Hepatocyte (in vitro differentiated cells): ENCODE results near the gene ARHGEF10L. TPM values are rescaled to one million over a fixed set of nuclear protein-coding genes. Genes with fewer than 3 reads are reported as not detected.
"Not testable (repeated sequence)": the region's sequence is repeated elsewhere in the genome, so short reads cannot be mapped to it uniquely, and the experiment has no call there.

Experiments
- DNase-seq: peaks from one replicate; pipeline ENCODE4 v3.0.0-alpha.2; 2016; ENCODE audit warnings: low spot score
- H2AFZ ChIP-seq: fragments of 200-600 bp; sonication (generic); 2 replicates; pipeline ENCODE4 v1.6.0; 2016; ENCODE audit warnings: antibody characterized with exemption, mild to moderate bottlenecking
- H3K27ac ChIP-seq: fragments of 200-600 bp; sonication (generic); 2 replicates; pipeline ENCODE4 v1.5.1; 2016; ENCODE audit warnings: mild to moderate bottlenecking
- H3K27me3 ChIP-seq: fragments of 200-600 bp; sonication (generic); 2 replicates; pipeline ENCODE4 v1.6.1; 2016
- H3K36me3 ChIP-seq: fragments of 200-600 bp; sonication (generic); replicated peaks from 2 replicates; pipeline ENCODE4 v1.5.1; 2016; ENCODE audit warnings: low read depth; ENCODE audit not compliant: insufficient read depth
- H3K4me1 ChIP-seq: fragments of 200-600 bp; sonication (generic); 2 replicates; pipeline ENCODE4 v1.5.1; 2016; ENCODE audit warnings: mild to moderate bottlenecking, moderate library complexity; ENCODE audit not compliant: insufficient read depth
- H3K4me2 ChIP-seq: fragments of 200-600 bp; sonication (generic); 2 replicates; pipeline ENCODE4 v1.6.0; 2016
- H3K4me3 ChIP-seq: fragments of 200-600 bp; sonication (generic); 2 replicates; pipeline ENCODE4 v1.5.1; 2016; ENCODE audit warnings: mild to moderate bottlenecking
- H3K79me2 ChIP-seq: fragments of 200-600 bp; sonication (generic); 2 replicates; pipeline ENCODE4 v1.6.0; 2017; ENCODE audit warnings: mild to moderate bottlenecking
- H3K9me2 ChIP-seq: fragments of 200-600 bp; sonication (generic); replicated peaks from 2 replicates; pipeline ENCODE4 v1.6.0; 2017; ENCODE audit warnings: mild to moderate bottlenecking; ENCODE audit not compliant: insufficient read depth
- H3K9me3 ChIP-seq: fragments of 200-600 bp; sonication (generic); 2 replicates; pipeline ENCODE4 v1.5.1; 2016; ENCODE audit warnings: low read depth, mild to moderate bottlenecking
- H4K20me1 ChIP-seq: fragments of 200-600 bp; sonication (generic); 2 replicates; pipeline ENCODE4 v1.6.0; 2016; ENCODE audit warnings: mild to moderate bottlenecking; ENCODE audit not compliant: insufficient read depth, poor library complexity, severe bottlenecking
- EZH2 ChIP-seq: fragments of 200-600 bp; sonication (generic); IDR thresholded peaks from 2 replicates; pipeline ENCODE4 v1.6.1; 2016; ENCODE audit warnings: antibody characterized with exemption, mild to moderate bottlenecking, borderline replicate concordance
- EZH2phosphoT487 ChIP-seq: fragments of 200-600 bp; sonication (generic); IDR thresholded peaks from one replicate; pipeline ENCODE4 v1.6.1; 2018; ENCODE audit warnings: antibody characterized with exemption, mild to moderate bottlenecking, low read depth, moderate library complexity; ENCODE audit not compliant: unreplicated experiment, severe bottlenecking
- WGBS: methylation state at CpG from one replicate; pipeline ENCODE4 v1.1.6; 2016; ENCODE audit warnings: low lambda C conversion rate; ENCODE audit errors: missing lambda C conversion rate; 5-methylcytosine and 5-hydroxymethylcytosine counted together
- polyA plus RNA-seq: library from polyadenylated mRNA; unstranded; fragments of >200 nt; fragmentation: Nextera tagmentation; extraction: Ambion mirVana; gene quantifications from 2 replicates; pipeline ENCODE4 v1.2.1, GENCODE V29; 2016
- total RNA-seq: library from RNA; depleted of rRNA; stranded (reverse); fragments of >200 nt; gene quantifications from 2 replicates; pipeline ENCODE4 v1.2.3, GENCODE V29; 2014
- TF ChIP-seq, protein P1 (sequence below): fragments of 200-600 bp; sonication (generic); IDR thresholded peaks from 2 replicates; pipeline ENCODE4 v1.5.1; 2016; ENCODE audit warnings: antibody characterized with exemption, mild to moderate bottlenecking; ENCODE audit not compliant: poor library complexity

Gene ARHGEF10L
- total and polyA plus RNA-seq, 2 experiments from 2014 or later = 40.4 to 48.3 TPM

DNA sequence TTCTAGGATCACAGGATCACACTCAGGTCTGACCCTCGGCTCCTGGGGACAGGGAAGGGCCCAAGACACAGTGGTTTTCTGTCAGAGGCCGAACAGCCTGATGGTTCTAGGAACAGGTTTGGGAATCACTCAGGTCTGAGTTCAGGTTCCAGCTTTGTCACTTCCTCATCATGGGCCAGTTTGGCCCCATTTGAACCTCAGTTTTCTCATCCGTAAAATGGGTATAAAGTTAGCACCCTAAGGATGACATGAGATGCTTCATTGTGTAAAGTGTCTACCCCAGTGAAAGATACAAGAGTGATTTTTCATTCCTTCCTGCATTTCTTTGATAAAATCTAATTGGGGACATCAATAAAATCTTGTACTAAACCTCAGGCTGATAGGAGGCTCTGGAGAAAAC lies 204.4 kb downstream of the ARHGEF10L start:
- TF ChIP-seq, protein P1, sequence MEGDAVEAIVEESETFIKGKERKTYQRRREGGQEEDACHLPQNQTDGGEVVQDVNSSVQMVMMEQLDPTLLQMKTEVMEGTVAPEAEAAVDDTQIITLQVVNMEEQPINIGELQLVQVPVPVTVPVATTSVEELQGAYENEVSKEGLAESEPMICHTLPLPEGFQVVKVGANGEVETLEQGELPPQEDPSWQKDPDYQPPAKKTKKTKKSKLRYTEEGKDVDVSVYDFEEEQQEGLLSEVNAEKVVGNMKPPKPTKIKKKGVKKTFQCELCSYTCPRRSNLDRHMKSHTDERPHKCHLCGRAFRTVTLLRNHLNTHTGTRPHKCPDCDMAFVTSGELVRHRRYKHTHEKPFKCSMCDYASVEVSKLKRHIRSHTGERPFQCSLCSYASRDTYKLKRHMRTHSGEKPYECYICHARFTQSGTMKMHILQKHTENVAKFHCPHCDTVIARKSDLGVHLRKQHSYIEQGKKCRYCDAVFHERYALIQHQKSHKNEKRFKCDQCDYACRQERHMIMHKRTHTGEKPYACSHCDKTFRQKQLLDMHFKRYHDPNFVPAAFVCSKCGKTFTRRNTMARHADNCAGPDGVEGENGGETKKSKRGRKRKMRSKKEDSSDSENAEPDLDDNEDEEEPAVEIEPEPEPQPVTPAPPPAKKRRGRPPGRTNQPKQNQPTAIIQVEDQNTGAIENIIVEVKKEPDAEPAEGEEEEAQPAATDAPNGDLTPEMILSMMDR = no peak
- no peak for TF ChIP-seq EZH2
- TF ChIP-seq EZH2phosphoT487 = no peak
- Histone ChIP-seq H3K9me2 (no peaks in the 10 kb centered on the region), H3K4me2 (no peak overlapping the region), H3K36me3 (no peaks in the 10 kb centered on the region), H3K79me2 (no peaks in the 10 kb centered on the region), H3K4me3 (no peak overlapping the region), H3K27ac (no peak overlapping the region), H2AFZ (no peak overlapping the region), H4K20me1 (no peaks in the 10 kb centered on the region), H3K9me3 (no peaks in the 10 kb centered on the region), H3K4me1 (no peaks in the 10 kb centered on the region), H3K27me3 (peaks cover 6% of the 10 kb centered on the region)
- WGBS = 83% methylated on average over 3 of the region's 3 CpGs
- no peak for DNase-seq

DNA sequence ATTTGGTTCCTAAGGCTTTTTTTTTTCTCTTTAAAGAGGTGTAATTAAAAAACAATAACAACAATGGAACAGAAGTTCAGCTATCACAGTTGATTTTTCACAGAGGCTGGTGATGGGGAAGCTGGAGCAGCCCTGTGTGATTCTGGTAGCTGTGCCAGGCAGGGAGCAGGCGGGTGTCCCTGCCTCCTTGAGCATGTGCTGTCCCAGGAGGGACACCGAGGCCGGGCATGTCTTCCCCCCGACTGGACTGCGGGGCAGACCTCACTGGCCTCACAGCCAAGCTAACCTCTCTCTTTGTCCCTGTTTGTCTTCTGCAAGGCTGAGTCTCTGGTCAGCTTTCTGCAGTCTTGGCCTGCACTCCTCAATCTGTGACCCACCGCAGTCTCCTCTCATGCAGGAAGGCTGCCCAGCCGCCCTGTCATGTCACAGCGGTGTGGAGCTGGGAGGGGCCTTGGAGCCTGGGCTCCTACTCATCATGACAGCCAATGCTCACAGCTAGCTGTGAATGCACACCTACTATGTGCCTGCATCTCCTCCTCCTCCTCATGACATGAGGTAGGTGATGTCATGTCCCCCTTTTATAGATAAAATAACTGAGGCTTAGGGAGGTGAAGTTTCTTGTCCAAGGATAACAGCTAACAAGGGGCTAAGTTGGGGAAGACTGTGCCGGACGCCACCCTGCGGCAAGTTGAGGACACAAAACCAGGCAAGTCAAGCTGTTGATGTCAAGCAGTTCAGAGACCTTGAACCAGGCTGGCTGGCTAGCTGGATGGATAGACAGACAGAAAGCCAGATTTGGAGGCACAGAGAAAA lies 205.4 kb downstream of the ARHGEF10L start:
- H3K36me3 ChIP-seq = no peaks in the 10 kb centered on the region
- WGBS = 83% methylated on average over 11 of the region's 11 CpGs
- no peak overlapping the region for H3K4me2 ChIP-seq
- H3K79me2 ChIP-seq = no peaks in the 10 kb centered on the region
- no peaks in the 10 kb centered on the region for H4K20me1 ChIP-seq
- no peaks in the 10 kb centered on the region for H3K4me1 ChIP-seq
- H2AFZ ChIP-seq = no peak overlapping the region
- TF ChIP-seq, protein P1 = no peak
- TF ChIP-seq EZH2 (no peak), EZH2phosphoT487 (no peak)
- H3K4me3 ChIP-seq = no peak overlapping the region
- H3K27me3 ChIP-seq = peaks cover 6% of the 10 kb centered on the region
- no peaks in the 10 kb centered on the region for H3K9me2 ChIP-seq
- H3K27ac ChIP-seq = no peak overlapping the region
- no peak for DNase-seq
- H3K9me3 ChIP-seq = no peaks in the 10 kb centered on the region

DNA sequence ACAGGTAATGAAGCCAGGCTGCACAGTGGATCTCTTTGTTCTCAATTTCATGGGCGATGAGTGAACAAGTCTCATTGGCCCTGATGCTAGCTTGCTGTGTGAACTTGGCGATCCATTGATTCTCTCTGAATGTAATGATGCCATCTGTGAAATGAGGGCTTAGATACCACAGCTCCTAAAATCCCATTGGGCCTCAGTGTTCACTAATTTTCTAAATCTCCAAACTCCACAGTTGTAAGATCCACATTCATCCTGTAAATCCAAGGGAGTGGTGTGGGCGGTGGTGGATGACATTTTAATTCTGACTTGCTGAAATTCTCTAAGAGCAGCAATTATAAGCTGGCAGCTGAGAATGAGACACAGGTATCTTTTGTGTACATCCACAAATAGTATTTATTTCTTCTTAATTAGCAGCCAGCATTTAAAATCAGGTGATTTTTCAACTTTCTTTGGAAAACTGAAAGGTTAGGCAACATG lies 206.0 kb downstream of the ARHGEF10L start:
- 92% methylated on average over 3 of the region's 3 CpGs for WGBS
- peaks cover 3% of the 10 kb centered on the region for H3K27me3 ChIP-seq

DNA sequence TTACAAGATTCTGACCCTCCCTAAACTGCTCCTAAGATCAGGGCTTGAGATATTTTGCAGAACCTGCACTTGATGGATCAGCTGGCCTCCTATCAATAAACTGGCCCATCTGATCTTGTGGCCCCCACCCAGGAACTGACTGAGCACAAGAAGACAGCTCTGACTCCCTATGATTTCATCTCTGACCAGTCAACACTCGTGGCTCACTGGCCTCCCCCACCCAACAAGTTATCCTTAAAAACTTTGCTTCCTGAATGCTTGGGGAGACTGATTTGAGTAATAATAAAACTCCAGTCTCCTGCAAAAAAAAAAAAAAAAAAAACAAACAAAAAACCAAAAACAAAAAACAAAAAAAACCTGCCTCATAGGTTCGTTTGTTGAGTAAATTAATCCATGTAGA lies 206.8 kb downstream of the ARHGEF10L start:
- H3K36me3 ChIP-seq = not testable (repeated sequence)
- 68% methylated on average over 2 of the region's 2 CpGs for WGBS

More for the DNA sequence above, 206.0 kb downstream of the ARHGEF10L start:
- no peak overlapping the region for H3K27ac ChIP-seq
- H3K4me1 ChIP-seq = no peaks in the 10 kb centered on the region
- H4K20me1 ChIP-seq = no peaks in the 10 kb centered on the region
- no peak overlapping the region for H2AFZ ChIP-seq
- no peak for DNase-seq
- no peaks in the 10 kb centered on the region for H3K79me2 ChIP-seq
- no peaks in the 10 kb centered on the region for H3K36me3 ChIP-seq
- H3K9me2 ChIP-seq = no peaks in the 10 kb centered on the region
- H3K9me3 ChIP-seq = no peaks in the 10 kb centered on the region
- H3K4me2 ChIP-seq = no peak overlapping the region
- no peak for TF ChIP-seq EZH2
- TF ChIP-seq, protein P1 = no peak
- no peak for TF ChIP-seq EZH2phosphoT487
- H3K4me3 ChIP-seq = no peak overlapping the region

More for the DNA sequence above, 206.8 kb downstream of the ARHGEF10L start:
- not testable (repeated sequence) for H3K27ac ChIP-seq, H3K27me3 ChIP-seq, H3K9me3 ChIP-seq, H3K4me1 ChIP-seq, DNase-seq, H4K20me1 ChIP-seq, H3K4me3 ChIP-seq, H3K9me2 ChIP-seq, H3K79me2 ChIP-seq, H3K4me2 ChIP-seq, H2AFZ ChIP-seq
